Ectodermal cell (in vitro differentiated cells): Measurements from ENCODE around the gene COL27A1.

Source experiments
- H3K27ac ChIP-seq: 2 replicates; pipeline ENCODE4 v1.7.0; 2013; ENCODE audit warnings: mild to moderate bottlenecking, low read depth, low read length; ENCODE audit not compliant: insufficient read depth, poor library complexity, severe bottlenecking
- H3K27me3 ChIP-seq: 2 replicates; pipeline ENCODE4 v1.7.0; 2013; ENCODE audit warnings: mild to moderate bottlenecking, low read length; ENCODE audit not compliant: insufficient read depth, control insufficient read depth, poor library complexity, severe bottlenecking
- H3K36me3 ChIP-seq: one replicate; pipeline ENCODE4 v1.7.0; 2013; ENCODE audit warnings: low read length; ENCODE audit not compliant: control insufficient read depth, insufficient read depth
- H3K4me1 ChIP-seq: one replicate; pipeline ENCODE4 v1.7.0; 2013; ENCODE audit warnings: low read length; ENCODE audit not compliant: control insufficient read depth, insufficient read depth
- H3K4me3 ChIP-seq: 2 replicates; pipeline ENCODE4 v1.7.0; 2013; ENCODE audit warnings: low read depth, low read length, control low read depth; ENCODE audit not compliant: insufficient read depth
- H3K9me3 ChIP-seq: 2 replicates; pipeline ENCODE4 v1.7.0; 2013; ENCODE audit warnings: mild to moderate bottlenecking, low read length, moderate library complexity; ENCODE audit not compliant: control insufficient read depth
- WGBS, 2 experiments: methylation state at CpG; one replicate each; pipeline ENCODE4 v1.1.7; 2013; ENCODE audit warnings: missing lambda C conversion rate in 2 of 2; 5-methylcytosine and 5-hydroxymethylcytosine counted together

The COL27A1 gene

GRCh38 chr9:114282104-114282485 lies 126.8 kb downstream of the COL27A1 start:
- H3K36me3 ChIP-seq = no peaks in the 10 kb centered on the region
- H3K9me3 ChIP-seq = no peaks in the 10 kb centered on the region
- peaks cover 13% of the 10 kb centered on the region for H3K4me1 ChIP-seq
- no peak overlapping the region for H3K4me3 ChIP-seq
- WGBS, 2 experiments = 89 to 90% methylated on average over 10 of the region's 10 CpGs
- no peaks in the 10 kb centered on the region for H3K27me3 ChIP-seq
- H3K27ac ChIP-seq = no peak overlapping the region

- no peaks in the 10 kb centered on the region for H3K9me3 ChIP-seq
- H3K27me3 ChIP-seq = no peaks in the 10 kb centered on the region
- no peaks in the 10 kb centered on the region for H3K36me3 ChIP-seq
- H3K27ac ChIP-seq = no peak overlapping the region
- no peak overlapping the region for H3K4me3 ChIP-seq
- H3K4me1 ChIP-seq = peaks cover 15% of the 10 kb centered on the region
- 94 to 95% methylated on average over 6 of the region's 6 CpGs for WGBS, 2 experiments
These were observed 127.2 kb downstream of the COL27A1 start for GRCh38 chr9:114282507-114282906.

- Histone ChIP-seq H3K4me1 (peaks cover 20% of the 10 kb centered on the region), H3K36me3 (no peaks in the 10 kb centered on the region), H3K4me3 (no peak overlapping the region), H3K9me3 (no peaks in the 10 kb centered on the region), H3K27me3 (no peaks in the 10 kb centered on the region), H3K27ac (no peak overlapping the region)
- 74% methylated on average over 5 of the region's 5 CpGs for WGBS, 2 experiments
These were observed 127.6 kb downstream of the COL27A1 start for GRCh38 chr9:114282926-114283325.

- Histone ChIP-seq H3K36me3 (no peaks in the 10 kb centered on the region), H3K27me3 (no peaks in the 10 kb centered on the region), H3K4me3 (no peak overlapping the region), H3K27ac (no peak overlapping the region), H3K4me1 (peaks cover 26% of the 10 kb centered on the region), H3K9me3 (no peaks in the 10 kb centered on the region)
- WGBS, 2 experiments = 91 to 93% methylated on average over 14 of the region's 14 CpGs
These were observed 128.3 kb downstream of the COL27A1 start for GRCh38 chr9:114283551-114284111.

- WGBS, 2 experiments = 90% methylated on average over 11 of the region's 11 CpGs
- H3K4me1 ChIP-seq = peaks cover 26% of the 10 kb centered on the region
- H3K4me3 ChIP-seq = no peak overlapping the region
- H3K36me3 ChIP-seq = no peaks in the 10 kb centered on the region
- no peak overlapping the region for H3K27ac ChIP-seq
- H3K9me3 ChIP-seq = no peaks in the 10 kb centered on the region
- no peaks in the 10 kb centered on the region for H3K27me3 ChIP-seq
These were observed 129.2 kb downstream of the COL27A1 start for GRCh38 chr9:114284316-114285060.

- no peaks in the 10 kb centered on the region for H3K36me3 ChIP-seq
- H3K4me3 ChIP-seq = no peak overlapping the region
- no peak overlapping the region for H3K27ac ChIP-seq
- H3K27me3 ChIP-seq = no peaks in the 10 kb centered on the region
- no peaks in the 10 kb centered on the region for H3K9me3 ChIP-seq
- peaks cover 26% of the 10 kb centered on the region for H3K4me1 ChIP-seq
- WGBS, 2 experiments = 53 to 55% methylated on average over 20 of the region's 20 CpGs
These were observed 130.0 kb downstream of the COL27A1 start for GRCh38 chr9:114285166-114285867.

GRCh38 chr9:114286146-114286679 lies 130.9 kb downstream of the COL27A1 start:
- Histone ChIP-seq H3K4me1 (peaks cover 26% of the 10 kb centered on the region), H3K36me3 (no peaks in the 10 kb centered on the region), H3K9me3 (no peaks in the 10 kb centered on the region), H3K27ac (no peak overlapping the region), H3K4me3 (no peak overlapping the region), H3K27me3 (no peaks in the 10 kb centered on the region)
- 74 to 79% methylated on average over 9 of the region's 10 CpGs for whole genome bisulfite sequencing, 2 experiments

GRCh38 chr9:114287001-114287762 lies 131.8 kb downstream of the COL27A1 start:
- 87 to 89% methylated on average over 16 of the region's 16 CpGs for WGBS, 2 experiments
- Histone ChIP-seq H3K4me1 (peaks cover 26% of the 10 kb centered on the region), H3K9me3 (no peaks in the 10 kb centered on the region), H3K36me3 (no peaks in the 10 kb centered on the region), H3K27me3 (no peaks in the 10 kb centered on the region), H3K27ac (no peak overlapping the region), H3K4me3 (no peak overlapping the region)

- H3K9me3 ChIP-seq = no peaks in the 10 kb centered on the region
- H3K27me3 ChIP-seq = no peaks in the 10 kb centered on the region
- H3K4me3 ChIP-seq = no peak overlapping the region
- peaks cover 26% of the 10 kb centered on the region for H3K4me1 ChIP-seq
- WGBS, 2 experiments = 88% methylated on average over 15 of the region's 15 CpGs
- H3K27ac ChIP-seq = no peak overlapping the region
- H3K36me3 ChIP-seq = no peaks in the 10 kb centered on the region
These were observed 132.4 kb downstream of the COL27A1 start for GRCh38 chr9:114287763-114288192.
